Skin of body (tissue), 2 donors: ENCODE results near the gene WWOX. TPM values are rescaled to one million over a fixed set of nuclear protein-coding genes. Genes with fewer than 3 reads are reported as not detected.

Source experiments
- DNase-seq: peaks from one replicate; lab custom pipeline; 2025; lab: John Stamatoyannopoulos, UW
- total RNA-seq: library from RNA; depleted of rRNA; stranded (reverse); fragments of >200 nt; gene quantifications from one replicate; pipeline ENCODE4 v1.2.3, GENCODE V29; 2014

WWOX gene
- total RNA-seq, 1 donor from 2014 or later: 30.5 TPM

GRCh38 chr16:79109771-79110170 is 1010.3 kb downstream of the WWOX start:
- DNase-seq: no peak

- no peak for DNase-seq
These were observed 1010.8 kb downstream of the WWOX start for GRCh38 chr16:79110242-79110641.

DNA sequence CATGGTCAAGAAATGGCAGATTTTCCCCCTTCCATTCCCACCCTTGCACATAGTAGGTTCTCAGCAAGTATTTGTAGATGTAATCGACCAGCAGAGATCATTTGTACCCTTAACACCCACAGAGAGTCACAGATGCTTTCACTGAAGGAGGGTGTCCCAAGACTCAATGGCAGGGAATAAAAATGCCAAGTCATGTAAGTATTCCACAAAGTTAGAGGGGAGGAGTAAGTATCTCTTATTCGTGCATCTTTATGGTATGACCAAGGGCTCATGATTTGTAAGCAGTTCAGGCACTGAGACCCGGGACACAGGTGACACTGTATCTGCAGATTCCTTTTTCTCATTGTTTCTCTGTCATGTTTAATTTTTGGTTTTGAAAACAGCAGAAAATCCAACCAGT is 1011.5 kb downstream of the WWOX start:
- DNase-seq: no peak

GRCh38 chr16:79112462-79112861 is 1013.0 kb downstream of the WWOX start:
- DNase-seq: no peak

DNA sequence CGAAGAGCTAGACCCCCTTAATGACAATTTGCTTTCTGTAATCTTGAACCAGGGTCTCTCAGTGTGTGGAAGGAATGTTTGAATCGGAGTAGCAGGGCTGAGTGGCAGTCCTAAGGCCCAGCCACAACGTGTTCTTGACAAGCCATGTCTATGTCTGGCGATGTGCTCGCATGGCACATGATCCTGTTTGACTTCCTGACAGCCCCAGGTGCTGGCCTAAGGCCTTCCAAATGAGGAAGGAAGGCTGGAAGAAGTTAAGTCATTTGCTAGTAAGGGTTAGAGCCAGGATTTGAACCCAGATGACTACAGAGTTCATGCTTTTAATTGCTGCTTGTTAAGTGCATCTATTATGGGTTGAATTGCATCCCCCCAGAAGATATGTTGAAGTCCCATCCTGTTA is 1014.4 kb downstream of the WWOX start:
- no peak for DNase-seq

GRCh38 chr16:79114759-79115158 is 1015.3 kb downstream of the WWOX start:
- DNase-seq: no peak

DNA sequence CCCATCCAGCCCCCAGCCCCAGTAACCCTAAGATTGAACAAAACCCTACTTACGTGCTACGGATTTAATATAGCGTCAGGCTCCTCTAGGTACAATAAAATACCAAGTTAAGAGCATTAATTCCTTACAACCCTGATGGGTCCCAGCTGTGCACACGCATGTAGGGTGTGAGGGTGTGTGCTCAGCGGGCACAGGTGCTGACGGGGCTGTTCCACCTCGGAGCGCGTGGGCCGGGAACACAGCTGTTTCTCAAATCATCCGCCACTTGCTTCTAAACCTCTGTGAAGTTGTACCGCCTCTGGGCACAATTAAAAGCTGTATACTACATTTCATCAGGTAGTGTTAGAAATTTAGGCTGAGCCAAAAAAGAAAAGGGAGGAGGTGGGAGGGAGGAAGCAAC is 1022.5 kb downstream of the WWOX start:
- no peak for DNase-seq

DNA sequence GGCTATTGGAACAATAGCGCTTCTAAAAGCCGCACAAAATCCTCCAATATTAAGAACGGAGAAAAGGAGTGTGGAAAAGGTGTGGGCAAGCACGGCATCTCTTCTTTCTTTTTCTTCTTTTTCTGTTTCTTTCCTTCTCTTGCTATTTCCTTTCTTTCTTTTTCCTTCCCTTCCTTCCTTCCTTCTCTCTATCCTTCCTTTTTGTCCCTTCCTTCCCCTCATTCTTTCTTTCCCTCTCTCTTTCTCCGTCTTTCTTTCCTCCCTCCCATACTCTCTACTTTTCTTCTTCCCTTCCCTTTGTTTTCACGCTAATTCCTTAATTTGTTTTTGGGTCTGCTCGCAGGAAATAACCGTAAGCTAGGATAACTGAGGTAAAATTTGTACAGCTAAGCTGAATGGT is 1022.9 kb downstream of the WWOX start:
- no peak for DNase-seq

DNA sequence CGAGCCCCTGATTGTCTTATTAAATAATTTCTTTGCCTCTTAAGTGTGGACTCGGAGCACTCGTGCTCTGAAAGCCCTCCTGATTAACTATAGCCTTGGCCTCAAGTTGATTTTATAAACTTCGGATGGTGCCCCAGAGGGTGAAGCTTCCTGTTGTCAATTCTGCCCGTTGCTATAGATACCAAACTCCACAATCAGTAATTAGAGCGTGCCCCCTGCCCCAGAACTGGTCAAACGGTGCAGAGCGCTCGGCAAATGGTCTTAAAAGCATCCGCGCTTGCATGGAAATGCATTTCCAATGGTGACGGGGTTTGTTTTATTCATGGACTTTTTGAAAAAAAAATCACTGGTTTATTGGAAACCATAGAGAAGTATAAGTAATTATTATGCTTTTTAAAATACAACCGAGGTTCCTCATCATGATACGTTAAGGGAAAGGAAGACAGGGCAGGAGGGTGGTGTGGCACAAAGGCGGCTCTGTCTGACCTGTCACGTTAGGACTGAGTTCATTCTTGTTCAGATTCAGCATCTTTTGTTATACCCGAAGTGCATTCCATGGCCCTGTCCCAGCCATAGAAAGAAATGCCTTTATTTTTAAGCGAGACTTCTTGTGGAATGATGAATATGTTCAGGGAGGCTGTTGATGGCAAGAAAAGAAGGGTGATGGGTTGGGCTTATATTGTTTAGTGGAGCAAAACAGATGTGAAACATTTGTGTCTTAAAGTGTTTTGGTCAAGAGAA is 1024.7 kb downstream of the WWOX start:
- no peak for DNase-seq

DNA sequence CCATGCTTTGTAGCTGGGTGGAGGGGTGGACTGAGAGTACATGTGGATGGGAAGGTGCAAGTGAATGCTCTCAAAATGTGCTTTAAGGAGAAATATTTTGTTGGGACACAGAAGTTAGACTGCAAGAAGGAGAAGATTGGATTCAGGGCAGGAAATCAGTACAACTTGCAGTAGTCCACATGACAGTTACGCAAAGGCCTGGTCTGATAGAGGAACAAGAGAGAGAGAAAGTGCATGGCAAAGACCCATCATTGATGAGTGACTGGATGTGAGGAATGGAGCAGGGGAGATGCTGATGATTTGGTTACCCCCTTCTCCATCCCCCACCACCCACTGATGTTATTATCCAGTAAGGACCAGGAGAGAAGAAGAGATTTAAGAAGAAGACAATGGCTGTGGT is 1028.3 kb downstream of the WWOX start:
- DNase-seq: no peak

DNA sequence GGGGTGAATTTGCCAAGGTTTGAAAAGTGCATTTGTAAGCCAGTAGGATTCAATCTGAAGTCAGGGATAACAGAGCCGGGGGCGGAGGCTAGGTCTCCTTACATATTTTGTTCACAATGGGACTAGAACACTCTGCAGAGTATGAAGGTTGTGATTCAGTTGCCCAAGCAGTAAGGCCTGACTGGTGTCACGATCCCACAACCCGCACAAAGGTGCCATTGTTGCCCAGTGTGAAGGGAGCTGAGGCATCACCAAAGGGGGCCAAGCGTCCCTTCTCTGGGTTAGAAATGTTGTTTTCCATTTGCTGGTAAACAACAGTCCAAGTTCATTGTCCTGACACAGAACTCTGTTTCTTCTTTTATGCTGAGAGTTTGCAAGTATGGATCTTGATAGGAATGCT is 1029.3 kb downstream of the WWOX start:
- DNase-seq: no peak

GRCh38 chr16:79130616-79131015 is 1031.2 kb downstream of the WWOX start:
- no peak for DNase-seq

- DNase-seq: no peak
These were observed 1032.0 kb downstream of the WWOX start for GRCh38 chr16:79131321-79132075.

DNA sequence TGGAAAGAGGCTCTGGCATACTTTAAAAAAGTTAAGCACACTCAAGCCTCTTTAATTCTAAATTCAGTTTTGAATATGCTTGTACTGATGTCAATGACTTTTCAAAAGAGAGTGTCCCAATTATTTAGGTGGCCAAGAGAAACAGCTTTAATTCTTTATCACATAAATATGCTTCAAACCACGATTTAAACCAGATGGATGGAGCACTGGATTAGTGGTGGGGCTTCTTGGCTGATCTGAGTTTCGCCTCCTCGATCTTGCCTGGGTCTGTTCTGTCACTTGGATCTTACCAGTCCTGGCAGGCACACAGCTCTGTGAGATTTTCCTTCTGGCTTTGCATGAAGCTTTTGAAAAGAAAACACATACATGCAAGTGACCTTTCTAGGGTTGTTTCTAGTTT is 1033.2 kb downstream of the WWOX start:
- peak; percentile 45 for DNase-seq

DNA sequence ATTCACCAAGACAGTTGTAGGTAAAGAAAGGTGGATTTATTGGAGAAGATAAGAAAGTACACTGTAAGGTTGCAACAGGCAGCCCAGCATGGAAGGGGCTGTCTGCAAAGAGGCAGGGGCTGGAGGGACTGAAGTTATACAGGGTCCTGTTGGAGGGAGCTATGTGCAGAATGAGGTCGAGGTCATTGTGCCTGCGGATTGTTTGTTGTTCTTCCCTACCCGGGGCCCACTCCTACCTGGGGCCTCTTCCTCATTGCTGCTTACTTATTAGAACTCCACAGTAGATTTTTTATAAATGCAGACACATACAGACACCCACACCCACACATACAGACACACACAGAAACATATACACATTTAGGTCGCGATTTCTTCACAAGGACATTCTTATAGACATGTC is 1034.8 kb downstream of the WWOX start:
- no peak for DNase-seq

DNA sequence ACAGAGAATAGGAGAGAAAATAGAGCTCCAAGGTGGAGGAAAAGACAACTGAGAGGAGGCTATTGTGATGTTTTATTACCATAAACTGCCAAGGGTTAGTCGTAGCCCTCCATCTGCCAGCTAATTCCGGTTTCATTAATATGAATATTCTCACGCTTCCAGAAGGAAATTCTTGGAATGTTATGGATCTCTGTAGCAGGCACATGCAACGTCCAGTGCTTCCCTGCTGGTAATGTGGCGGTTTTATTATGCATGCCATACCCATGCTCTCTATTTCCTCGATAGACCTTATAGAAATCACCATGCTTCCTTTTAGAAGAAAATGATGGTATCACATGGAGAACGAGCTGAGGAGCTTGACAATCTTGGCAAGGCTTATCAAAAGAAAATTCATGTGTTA is 1037.5 kb downstream of the WWOX start:
- no peak for DNase-seq

- DNase-seq: no peak
These were observed 1038.0 kb downstream of the WWOX start for GRCh38 chr16:79137426-79137939.

DNA sequence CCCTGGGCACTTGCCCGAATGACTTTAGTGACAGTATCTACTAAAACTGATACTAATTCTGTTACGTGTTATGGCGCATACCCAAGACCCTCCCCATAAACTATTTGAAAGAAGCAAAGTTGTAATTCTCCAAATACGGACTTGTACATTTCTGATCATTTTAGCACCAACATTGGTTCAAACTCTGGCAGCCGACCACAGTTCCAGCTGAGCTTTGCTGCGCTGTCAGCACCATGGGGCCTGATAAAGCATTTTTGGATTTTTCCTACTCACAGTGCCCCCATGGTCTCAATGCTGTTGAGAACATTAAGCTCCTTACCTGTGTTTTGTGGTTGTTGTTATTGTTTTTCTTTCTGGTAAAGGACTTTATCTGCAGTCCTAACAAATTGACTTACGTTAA is 1040.3 kb downstream of the WWOX start:
- DNase-seq: no peak

DNA sequence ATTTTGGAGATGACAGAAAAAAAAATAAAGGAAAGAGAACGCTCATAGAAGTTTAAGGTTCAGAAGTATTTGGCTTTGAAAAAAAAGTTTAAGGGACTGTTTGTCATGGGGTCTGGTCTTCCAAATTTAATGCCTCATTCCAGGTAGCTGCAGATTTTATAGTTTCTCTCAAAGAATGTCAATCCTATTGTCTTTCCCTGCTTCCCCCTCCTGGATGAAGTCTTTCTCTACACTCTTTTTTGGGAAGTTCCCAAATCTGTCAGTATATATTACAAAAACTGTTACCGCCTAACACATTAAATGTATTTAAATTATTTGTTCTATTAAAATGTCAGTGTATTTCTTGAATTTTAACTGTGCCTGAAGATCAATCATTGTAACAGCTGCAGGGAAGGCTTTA is 1043.6 kb downstream of the WWOX start:
- no peak for DNase-seq

- no peak for DNase-seq
These were observed 1050.7 kb downstream of the WWOX start for GRCh38 chr16:79150151-79150550.

- no peak for DNase-seq
These were observed 1051.3 kb downstream of the WWOX start for GRCh38 chr16:79150632-79151310.

DNA sequence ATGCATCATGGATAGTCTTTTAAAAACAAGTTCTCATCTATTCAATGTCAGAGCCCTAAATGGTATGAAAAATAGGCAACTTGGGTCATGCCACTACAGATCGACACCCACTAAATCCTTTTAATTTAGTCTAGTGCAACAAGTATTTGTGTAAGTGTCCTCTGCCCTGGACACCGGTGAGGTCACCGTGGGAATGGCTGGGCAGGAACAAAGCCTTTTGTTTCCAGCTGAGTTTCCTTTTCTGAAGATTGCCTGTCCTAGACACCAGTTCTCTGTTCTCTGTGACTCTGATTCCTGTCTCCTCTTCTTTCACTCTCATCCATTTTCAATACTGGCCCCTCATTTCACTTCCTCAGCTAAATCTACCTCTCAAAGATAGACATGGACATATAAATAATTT is 1054.6 kb downstream of the WWOX start:
- DNase-seq: no peak
